Measurements from ENCODE around the gene FAM53B. TPM values are rescaled to one million over a fixed set of nuclear protein-coding genes. Genes with fewer than 3 reads are reported as not detected.
A peak's percentile ranks its signal among the peaks of the same experiment; 100 is the strongest.
"Not testable (repeated sequence)": the region's sequence is repeated elsewhere in the genome, so short reads cannot be mapped to it uniquely, and the experiment has no call there.

FAM53B gene
- total RNA-seq (2014; rRNA removed; shearing (Covaris generic)) (10.1 TPM in 2 replicates), polyA plus RNA-seq (2016; fragmentation: Nextera tagmentation; extraction: Ambion mirVana) (2.1 and 2.7 TPM in 2 replicates)

GRCh38 chr10:124744102-124745050, at the start of gene FAM53B:
Gene FAM53B (minus strand): TSS chr10:124744378. CDS start chr10:124706713, 37,665 bp downstream.
- peaks cover 42% of the 10 kb centered on the region for H3K4me1 ChIP-seq (ENCODE audit: insufficient read depth)
- WGBS, 2 experiments (ENCODE audit: low coverage in 1 of 2, low lambda C conversion rate in 2 of 2, missing lambda C conversion rate in 2 of 2), result 0 to 3% methylated on average over 69 to 71 of the region's 100 CpGs
- H3K36me3 ChIP-seq (ENCODE audit: low read depth), result peaks cover 12% of the 10 kb centered on the region; the same call in 1 of the 2 replicates
- H3F3A ChIP-seq (ENCODE audit: insufficient read depth), result peaks cover 57% of the 10 kb centered on the region
- peak within 1 kb of the TSS; percentile 70 for H2AFZ ChIP-seq
- peak within 1 kb of the TSS; percentile 90 for H3K4me2 ChIP-seq (ENCODE audit: unreplicated experiment)
- peak within 1 kb of the TSS; percentile 72 for H3K27ac ChIP-seq
- in situ Hi-C loops (cut with MboI), result loop anchor here (10.0 kb wide), 1 partner anchor 210 kb away; no protein-coding TSS in a partner anchor
- TF ChIP-seq EZH2phosphoT487 (IDR thresholded peaks at IDR 0.05; ENCODE audit: insufficient read depth, low read depth), result no peak
- no peak for TF ChIP-seq EZH2 (IDR thresholded peaks at IDR 0.05; ENCODE audit: insufficient read depth, poor library complexity, severe bottlenecking)
- no peaks in the 10 kb centered on the region for H4K20me1 ChIP-seq (ENCODE audit: insufficient read depth)
- H3K9me3 ChIP-seq (ENCODE audit: low read depth), result no peaks in the 10 kb centered on the region
- H3K27me3 ChIP-seq (replicated peaks; ENCODE audit: insufficient read depth), result no peaks in the 10 kb centered on the region
- peak within 1 kb of the TSS; percentile 80 for H3K9ac ChIP-seq
- no peaks in the 10 kb centered on the region for H3K9me2 ChIP-seq (ENCODE audit: insufficient read depth)
- H3K79me2 ChIP-seq (ENCODE audit: insufficient read depth), result peaks cover 19% of the 10 kb centered on the region
- DNase-seq, result peak; percentile 95
- peak within 1 kb of the TSS; percentile 87 for H3K4me3 ChIP-seq

GRCh38 chr10:124792998-124793352, 48.8 kb upstream of the FAM53B start:
- no peaks in the 10 kb centered on the region for H4K20me1 ChIP-seq (ENCODE audit: insufficient read depth)

GRCh38 chr10:124791547-124792348, 47.6 kb upstream of the FAM53B start, which contains the start of gene EEF1AKMT2:
Gene EEF1AKMT2 (minus strand): TSS chr10:124791887. CDS start chr10:124791833, 54 bp downstream.
- Histone ChIP-seq H3K4me1 (ENCODE audit: insufficient read depth) (no peaks in the 10 kb centered on the region), H3F3A (ENCODE audit: insufficient read depth) (no peaks in the 10 kb centered on the region), H3K36me3 (ENCODE audit: low read depth) (peaks cover 13% of the 10 kb centered on the region; the same call in 1 of the 2 replicates), H3K9me3 (ENCODE audit: low read depth) (no peaks in the 10 kb centered on the region), H4K20me1 (ENCODE audit: insufficient read depth) (no peaks in the 10 kb centered on the region), H3K4me3 (peak within 1 kb of the TSS; percentile 90), H3K27me3 (replicated peaks; ENCODE audit: insufficient read depth) (no peaks in the 10 kb centered on the region), H2AFZ (peak within 1 kb of the TSS; percentile 97), H3K27ac (peak within 1 kb of the TSS; percentile 83), H3K79me2 (ENCODE audit: insufficient read depth) (peaks cover 45% of the 10 kb centered on the region), H3K9ac (peak within 1 kb of the TSS; percentile 97), H3K4me2 (ENCODE audit: unreplicated experiment) (peak within 1 kb of the TSS; percentile 82), H3K9me2 (ENCODE audit: insufficient read depth) (no peaks in the 10 kb centered on the region)
- WGBS, 2 experiments (ENCODE audit: low coverage in 1 of 2, low lambda C conversion rate in 2 of 2, missing lambda C conversion rate in 2 of 2), result 1 to 2% methylated on average over 55 to 59 of the region's 79 CpGs
- TF ChIP-seq EZH2 (IDR thresholded peaks at IDR 0.05; ENCODE audit: insufficient read depth, poor library complexity, severe bottlenecking) (no peak), EZH2phosphoT487 (IDR thresholded peaks at IDR 0.05; ENCODE audit: insufficient read depth, low read depth) (no peak)
- DNase-seq, result peak; percentile 88
- in situ Hi-C loops (cut with MboI), result no loop called here

More at GRCh38 chr10:124792998-124793352, 48.8 kb upstream of the FAM53B start:
- WGBS, 2 experiments (ENCODE audit: low coverage in 1 of 2, low lambda C conversion rate in 2 of 2, missing lambda C conversion rate in 2 of 2), result 98% methylated on average over 10 to 11 of the region's 11 CpGs
- no peak overlapping the region for H3K27ac ChIP-seq
- in situ Hi-C loops (cut with MboI), result no loop called here
- no peaks in the 10 kb centered on the region for H3K27me3 ChIP-seq (replicated peaks; ENCODE audit: insufficient read depth)
- H3K79me2 ChIP-seq (ENCODE audit: insufficient read depth), result peaks cover 36% of the 10 kb centered on the region
- TF ChIP-seq EZH2 (IDR thresholded peaks at IDR 0.05; ENCODE audit: insufficient read depth, poor library complexity, severe bottlenecking) (no peak), EZH2phosphoT487 (IDR thresholded peaks at IDR 0.05; ENCODE audit: insufficient read depth, low read depth) (no peak)
- H3K9me3 ChIP-seq (ENCODE audit: low read depth), result no peaks in the 10 kb centered on the region
- H3K4me3 ChIP-seq, result no peak overlapping the region
- no peak for DNase-seq
- H3F3A ChIP-seq (ENCODE audit: insufficient read depth), result no peaks in the 10 kb centered on the region
- H3K9me2 ChIP-seq (ENCODE audit: insufficient read depth), result no peaks in the 10 kb centered on the region
- no peak overlapping the region for H3K9ac ChIP-seq
- peaks cover 7% of the 10 kb centered on the region; the same call in 1 of the 2 replicates for H3K36me3 ChIP-seq (ENCODE audit: low read depth)
- H3K4me2 ChIP-seq (ENCODE audit: unreplicated experiment), result no peak overlapping the region
- peak overlapping the region; percentile 97; the same call in 1 of the 2 replicates for H2AFZ ChIP-seq
- H3K4me1 ChIP-seq (ENCODE audit: insufficient read depth), result no peaks in the 10 kb centered on the region

GRCh38 chr10:124782900-124783299, 38.7 kb upstream of the FAM53B start:
- H3K27ac ChIP-seq; H3K9me2 ChIP-seq (ENCODE audit: insufficient read depth); H3K9me3 ChIP-seq (ENCODE audit: low read depth); H4K20me1 ChIP-seq (ENCODE audit: insufficient read depth); H2AFZ ChIP-seq; H3K4me3 ChIP-seq; H3K4me2 ChIP-seq (ENCODE audit: unreplicated experiment); DNase-seq; H3F3A ChIP-seq (ENCODE audit: insufficient read depth); H3K4me1 ChIP-seq (ENCODE audit: insufficient read depth); H3K9ac ChIP-seq; H3K27me3 ChIP-seq (replicated peaks; ENCODE audit: insufficient read depth); in situ Hi-C loops (cut with MboI): not testable (repeated sequence)
- H3K36me3 ChIP-seq (ENCODE audit: low read depth), result peaks cover 18% of the 10 kb centered on the region
- peaks cover 54% of the 10 kb centered on the region for H3K79me2 ChIP-seq (ENCODE audit: insufficient read depth)
- WGBS, 2 experiments (ENCODE audit: low coverage in 1 of 2, low lambda C conversion rate in 2 of 2, missing lambda C conversion rate in 2 of 2), result 100% methylated on average over 1 of the region's 1 CpG
